ENCODE results near the gene GLYATL1B.

GRCh38 chr11:59144096-59144495 lies 58.0 kb downstream of the GLYATL1B start:
- TF ChIP-seq CTCF (optimal IDR thresholded peaks at IDR 0.05 in 1 of 3, IDR thresholded peaks at IDR 0.05 in 1 of 3, conservative IDR thresholded peaks at IDR 0.05 in 1 of 3; ENCODE audit: extremely low read depth in 1 of 3, insufficient read depth in 2 of 3, low read length in 3 of 3) (no peak), EZH2 (IDR thresholded peaks at IDR 0.05; ENCODE audit: low read length) (no peak)

Data from keratinocyte (primary cell).